Activated CD4-positive, alpha-beta T cell treated with anti-CD3 and anti-CD28 coated beads for 36 hours (primary cell): ENCODE data around the gene SIVA1. TPM values are rescaled to one million over a fixed set of nuclear protein-coding genes. Genes with fewer than 3 reads are reported as not detected.

Source experiments
- ATAC-seq: fragments of 200-7000 bp; cut with Tn5 transposase; one replicate; pipeline ENCODE4 v1.10.0; 2021; ENCODE audit warnings: mild to moderate bottlenecking, moderate library complexity
- CTCF ChIA-PET: fragments of 350-600 bp; sonication (Branson Sonifier 250); formaldehyde crosslinking; loops from one replicate; lab custom pipeline; 2021; ENCODE audit warnings: antibody characterized with exemption; lab: Charles Lee
- POLR2A ChIA-PET: fragments of 350-600 bp; sonication (Branson Sonifier 250); formaldehyde crosslinking; loops from one replicate; lab custom pipeline; 2021; ENCODE audit warnings: antibody characterized with exemption, inconsistent platforms; lab: Charles Lee
- DNase-seq: peaks from one replicate; pipeline ENCODE4 v3.0.0-alpha.2; 2020
- H3K27ac Mint-ChIP-seq: one replicate; pipeline ENCODE4 v1.8.0; 2021; ENCODE audit warnings: mixed read lengths
- H3K27me3 Mint-ChIP-seq: one replicate; pipeline ENCODE4 v1.8.0; 2021; ENCODE audit warnings: mixed read lengths
- H3K36me3 Mint-ChIP-seq: one replicate; pipeline ENCODE4 v1.8.0; 2021; ENCODE audit warnings: low read depth, mixed read lengths
- H3K4me1 Mint-ChIP-seq: one replicate; pipeline ENCODE4 v1.8.0; 2021; ENCODE audit warnings: mixed read lengths
- H3K4me3 Mint-ChIP-seq: one replicate; pipeline ENCODE4 v1.8.0; 2021; ENCODE audit warnings: mild to moderate bottlenecking, moderate library complexity, mixed read lengths
- H3K9me3 Mint-ChIP-seq: one replicate; pipeline ENCODE4 v1.8.0; 2021; ENCODE audit warnings: low read depth, mixed read lengths
- intact Hi-C, 2 experiments: fragments of 100-400 bp; cut with DNase I in 1 of 2; cut with micrococcal nuclease in 1 of 2; formaldehyde crosslinking; loops; one replicate each; pipeline versions ENCODE4 v1.14.2 to v1.15.1; 2022 to 2024; cut with DNase I, micrococcal nuclease
- total RNA-seq, 2 experiments: library from RNA; stranded (reverse); gene quantifications; one replicate each; pipeline ENCODE4 v1.2.3, GENCODE V29; 2021

SIVA1 gene
- total RNA-seq, 2 experiments from 2014 or later: 47.1 to 97.1 TPM

DNA sequence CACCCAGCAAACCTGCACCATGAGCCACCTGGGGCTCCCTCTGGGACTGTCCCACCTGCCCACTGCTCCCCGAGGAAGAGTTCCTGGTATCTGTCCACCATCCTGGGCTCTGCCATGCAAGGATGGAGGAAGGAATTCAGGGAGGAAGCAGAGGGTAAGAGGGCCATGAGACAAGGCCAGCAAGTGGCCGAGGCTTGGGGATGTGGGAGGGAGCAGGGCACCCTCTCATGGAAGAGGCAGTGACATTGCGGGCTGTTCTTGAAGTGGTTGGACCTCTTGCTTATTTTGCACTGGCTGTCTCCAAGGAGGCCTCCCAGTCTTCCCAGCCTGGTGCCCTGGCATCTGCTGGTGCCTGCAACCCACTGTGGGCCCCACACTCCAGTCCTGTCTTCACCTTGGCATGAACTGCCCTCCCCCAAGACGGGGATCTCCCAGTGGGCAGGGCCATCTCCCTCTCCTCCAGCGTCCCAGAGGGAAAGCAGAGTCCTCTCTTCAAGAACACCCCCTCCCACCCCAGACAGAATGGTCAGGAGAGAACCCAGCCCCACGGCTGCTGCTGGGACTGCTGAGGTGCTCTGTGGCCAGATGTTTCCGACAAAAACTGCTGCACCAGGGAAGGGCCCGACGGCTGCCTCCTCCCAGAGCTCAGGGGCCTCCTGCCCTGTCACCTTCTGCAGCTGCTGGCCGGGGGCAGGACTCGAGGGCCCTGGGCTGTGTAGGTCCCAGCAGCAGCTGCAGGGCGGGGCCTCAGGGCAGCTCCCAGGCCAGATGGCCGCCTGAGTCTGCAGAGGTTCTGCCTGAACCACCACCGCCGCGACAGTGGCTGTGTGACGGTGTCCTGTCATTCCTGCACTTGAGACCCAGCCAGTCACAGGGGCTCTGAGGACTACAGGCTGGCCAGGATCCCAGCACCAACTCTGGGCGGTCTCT, 44.4 kb downstream of the SIVA1 start:
- POLR2A ChIA-PET: no interaction called here
- DNase-seq: no peak
- H3K4me3 Mint-ChIP-seq: peak overlapping the region; percentile 32
- ATAC-seq: no peak
- peaks cover 2% of the 10 kb centered on the region for H3K36me3 Mint-ChIP-seq
- no peaks in the 10 kb centered on the region for H3K9me3 Mint-ChIP-seq
- CTCF ChIA-PET: interaction anchor here (0.5 to 0.9 kb wide), 2 partner anchors 39 to 301 kb away, joined by 3 read pairs; no protein-coding TSS in a partner anchor
- intact Hi-C loops: no loop called here
- H3K4me1 Mint-ChIP-seq: peaks cover 38% of the 10 kb centered on the region
- H3K27ac Mint-ChIP-seq: no peak overlapping the region
- H3K27me3 Mint-ChIP-seq: no peaks in the 10 kb centered on the region

DNA sequence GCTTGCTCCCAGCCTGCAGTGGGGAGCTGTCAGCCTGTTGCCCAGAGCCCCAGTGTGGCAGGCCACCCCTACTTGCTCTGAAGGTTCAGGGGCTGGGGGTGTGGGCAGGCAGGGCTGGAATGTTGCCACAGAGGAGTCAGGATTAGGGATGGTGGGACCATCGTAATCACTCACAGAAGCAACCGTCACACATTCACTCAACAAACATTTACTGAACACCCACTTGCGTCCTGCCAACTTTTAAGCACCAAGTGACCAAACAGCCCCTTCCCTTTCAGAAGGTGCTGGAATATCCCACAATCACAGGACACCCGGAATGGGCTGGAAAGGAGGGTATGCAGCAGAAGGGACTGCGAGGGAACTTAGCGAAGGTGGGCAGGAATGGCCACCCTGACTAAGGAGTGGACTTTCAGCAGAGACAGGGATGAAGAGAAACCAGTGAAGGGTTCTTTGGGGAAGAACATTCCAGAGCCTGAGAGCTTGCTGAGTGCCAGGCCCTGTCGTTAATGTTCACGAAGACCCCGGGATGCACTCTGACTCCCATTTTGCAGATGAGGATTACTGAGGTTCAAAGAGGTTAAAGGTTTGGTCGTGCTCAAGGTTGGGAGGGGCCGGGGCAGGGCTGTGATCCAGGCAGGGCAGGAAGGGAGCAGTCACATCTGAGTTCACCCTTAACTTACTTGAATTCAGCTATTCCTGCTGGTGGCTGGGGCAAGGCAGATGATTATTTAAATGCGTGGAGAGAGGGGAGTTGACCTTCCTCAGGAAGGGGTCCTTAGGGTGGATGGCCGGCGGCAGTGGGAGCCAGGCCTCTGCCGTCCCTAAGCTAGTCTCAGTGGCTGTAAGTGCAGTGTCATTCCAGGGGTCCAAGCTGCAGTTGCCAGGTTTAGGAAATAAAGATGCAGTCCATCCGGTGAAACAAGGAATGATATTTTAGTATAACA, 45.6 kb downstream of the SIVA1 start:
- intact Hi-C loops: no loop called here
- CTCF ChIA-PET: interaction anchor here (1.6 kb wide), 1 partner anchor 28 kb away, joined by 6 read pairs; no protein-coding TSS in a partner anchor
- H3K27ac Mint-ChIP-seq: peak overlapping the region; percentile 21
- no peaks in the 10 kb centered on the region for H3K27me3 Mint-ChIP-seq
- H3K4me3 Mint-ChIP-seq: no peak overlapping the region
- H3K4me1 Mint-ChIP-seq: peaks cover 30% of the 10 kb centered on the region
- POLR2A ChIA-PET: interaction anchor here (0.6 kb wide), 1 partner anchor 16 kb away, joined by 4 read pairs; no protein-coding TSS in a partner anchor
- DNase-seq (peak; percentile 28), ATAC-seq (no peak)
- no peaks in the 10 kb centered on the region for H3K36me3 Mint-ChIP-seq
- H3K9me3 Mint-ChIP-seq: no peaks in the 10 kb centered on the region

DNA sequence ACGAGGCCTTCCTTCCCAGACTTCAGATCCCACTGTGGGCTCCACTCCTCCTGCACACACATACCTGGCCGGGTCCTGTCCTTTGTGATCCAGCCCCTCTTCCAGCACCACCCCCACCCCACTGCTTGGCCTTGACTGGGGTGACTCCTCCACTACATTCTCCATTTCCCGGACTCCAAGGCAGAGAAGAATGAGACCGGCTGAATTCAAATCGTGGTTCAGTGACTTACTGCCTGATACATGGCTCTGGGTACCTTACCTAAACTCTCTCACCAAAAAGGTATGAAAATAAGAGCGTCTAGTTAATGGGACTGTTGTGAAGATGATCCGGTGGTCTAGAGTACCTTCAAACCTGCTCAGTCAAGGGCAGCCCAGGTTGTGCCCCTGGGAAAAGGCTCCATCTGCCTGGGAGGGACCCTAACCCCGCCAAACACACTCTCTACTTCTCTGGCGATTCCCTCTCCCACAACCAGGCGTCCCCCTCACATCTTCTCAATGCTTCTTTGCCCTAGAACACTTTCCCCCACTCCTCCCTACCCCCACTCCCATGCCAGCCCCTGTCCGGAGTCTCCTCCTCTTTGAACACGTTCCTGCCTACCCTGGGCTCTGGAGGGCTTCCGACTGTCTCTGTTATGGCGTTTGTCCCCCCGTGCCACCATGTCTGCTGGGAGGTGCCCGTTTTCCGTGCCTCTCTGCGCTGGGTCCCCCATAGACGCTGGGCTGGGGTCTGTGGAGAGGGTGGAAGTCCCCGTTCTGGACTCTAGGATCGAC, 46.5 kb downstream of the SIVA1 start:
- Mint-ChIP-seq H3K27me3 (no peaks in the 10 kb centered on the region), H3K27ac (peak overlapping the region; percentile 33), H3K9me3 (no peaks in the 10 kb centered on the region), H3K4me3 (peak overlapping the region; percentile 49), H3K4me1 (peaks cover 24% of the 10 kb centered on the region), H3K36me3 (no peaks in the 10 kb centered on the region)
- intact Hi-C loops: loop anchor here in 1 of 2 experiments (1.0 kb wide), 2 partner anchors 27 to 46 kb away; partner anchors contain the start of gene SIVA1
- ChIA-PET POLR2A (no interaction called here), CTCF (interaction anchor here (1.6 kb wide), 1 partner anchor 27 kb away, joined by 6 read pairs; no protein-coding TSS in a partner anchor)
- ATAC-seq (no peak), DNase-seq (no peak)

- Mint-ChIP-seq H3K4me3 (peak overlapping the region; percentile 49), H3K9me3 (no peaks in the 10 kb centered on the region), H3K27ac (no peak overlapping the region), H3K27me3 (no peaks in the 10 kb centered on the region), H3K4me1 (peaks cover 22% of the 10 kb centered on the region), H3K36me3 (no peaks in the 10 kb centered on the region)
- intact Hi-C loops: loop anchor here in 1 of 2 experiments (1.0 kb wide), 2 partner anchors 26 to 47 kb away; partner anchors contain the start of gene SIVA1
- DNase-seq (peak; percentile 88), ATAC-seq (peak; percentile 77)
- CTCF ChIA-PET: interaction anchor here (0.7 to 1.9 kb wide), 7 partner anchors 26 to 247 kb away, joined by 3 to 6 read pairs (median 3); no protein-coding TSS in a partner anchor
- POLR2A ChIA-PET: no interaction called here
Measured at GRCh38 chr14:104800015-104800770, 47.2 kb downstream of the SIVA1 start.

- Mint-ChIP-seq H3K27me3 (no peaks in the 10 kb centered on the region), H3K9me3 (no peaks in the 10 kb centered on the region), H3K4me3 (peak within 1 kb of the TSS; percentile 72), H3K36me3 (no peaks in the 10 kb centered on the region), H3K27ac (peak within 1 kb of the TSS; percentile 60), H3K4me1 (peaks cover 20% of the 10 kb centered on the region)
- ChIA-PET CTCF (interaction anchor here (0.7 to 1.9 kb wide), 7 partner anchors 25 to 246 kb away, joined by 3 to 5 read pairs (median 3); no protein-coding TSS in a partner anchor), POLR2A (interaction anchor here (0.6 kb wide), 1 partner anchor 8 kb away, joined by 3 read pairs; no protein-coding TSS in a partner anchor)
- DNase-seq (peak; percentile 79), ATAC-seq (peak; percentile 45)
- intact Hi-C loops: loop anchor here in 1 of 2 experiments (1.0 kb wide), 2 partner anchors 25 to 48 kb away; partner anchors contain the start of gene SIVA1
Measured at GRCh38 chr14:104800771-104801519, 48.0 kb downstream of the SIVA1 start, which contains the start of gene ZBTB42. Gene ZBTB42, plus strand, starts transcription at chr14:104801101. Its CDS starts 97 bp downstream, at chr14:104801198.

DNA sequence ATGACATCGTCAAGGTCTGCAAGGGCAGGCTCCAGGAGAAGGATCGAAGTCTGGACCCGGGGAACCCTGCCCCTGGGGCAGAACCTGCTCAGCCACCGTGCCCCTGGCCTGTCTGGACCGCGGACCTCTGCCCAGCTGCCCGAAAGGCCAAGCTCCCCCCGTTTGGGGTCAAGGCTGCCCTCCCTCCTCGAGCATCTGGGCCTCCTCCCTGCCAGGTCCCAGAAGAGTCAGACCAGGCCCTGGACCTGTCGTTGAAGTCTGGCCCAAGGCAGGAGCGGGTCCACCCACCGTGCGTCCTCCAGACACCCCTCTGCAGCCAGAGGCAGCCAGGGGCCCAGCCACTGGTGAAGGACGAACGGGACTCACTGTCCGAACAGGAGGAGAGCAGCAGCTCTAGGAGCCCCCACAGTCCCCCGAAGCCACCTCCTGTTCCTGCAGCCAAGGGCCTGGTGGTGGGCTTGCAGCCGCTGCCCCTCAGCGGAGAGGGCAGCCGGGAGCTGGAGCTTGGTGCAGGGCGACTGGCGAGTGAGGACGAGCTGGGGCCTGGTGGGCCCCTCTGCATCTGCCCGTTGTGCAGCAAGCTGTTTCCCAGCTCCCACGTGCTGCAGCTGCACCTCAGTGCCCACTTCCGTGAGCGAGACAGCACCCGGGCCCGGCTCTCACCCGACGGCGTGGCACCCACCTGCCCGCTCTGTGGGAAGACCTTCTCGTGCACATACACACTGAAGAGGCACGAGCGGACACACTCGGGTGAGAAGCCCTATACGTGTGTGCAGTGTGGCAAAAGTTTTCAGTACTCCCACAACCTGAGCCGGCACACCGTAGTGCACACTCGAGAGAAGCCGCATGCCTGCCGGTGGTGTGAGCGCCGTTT, 48.8 kb downstream of the SIVA1 start:
- ChIA-PET CTCF (interaction anchor here (0.7 to 1.9 kb wide), 3 partner anchors 31 to 245 kb away, joined by 3 to 5 read pairs (median 3); no protein-coding TSS in a partner anchor), POLR2A (no interaction called here)
- intact Hi-C loops: no loop called here
- ATAC-seq (no peak), DNase-seq (no peak)
- no peaks in the 10 kb centered on the region for H3K36me3 Mint-ChIP-seq
- H3K9me3 Mint-ChIP-seq: no peaks in the 10 kb centered on the region
- peak overlapping the region; percentile 60 for H3K27ac Mint-ChIP-seq
- H3K4me1 Mint-ChIP-seq: peaks cover 17% of the 10 kb centered on the region
- H3K4me3 Mint-ChIP-seq: peak overlapping the region; percentile 72
- H3K27me3 Mint-ChIP-seq: no peaks in the 10 kb centered on the region

- ChIA-PET CTCF (interaction anchor here (1.9 kb wide), 1 partner anchor 32 kb away, joined by 5 read pairs; no protein-coding TSS in a partner anchor), POLR2A (no interaction called here)
- intact Hi-C loops: no loop called here
- DNase-seq: no peak
- Mint-ChIP-seq H3K27ac (no peak overlapping the region), H3K36me3 (no peaks in the 10 kb centered on the region), H3K9me3 (no peaks in the 10 kb centered on the region), H3K4me1 (peaks cover 12% of the 10 kb centered on the region), H3K27me3 (no peaks in the 10 kb centered on the region), H3K4me3 (no peak overlapping the region)
- no peak for ATAC-seq
Measured at GRCh38 chr14:104802394-104803184, 49.6 kb downstream of the SIVA1 start.

DNA sequence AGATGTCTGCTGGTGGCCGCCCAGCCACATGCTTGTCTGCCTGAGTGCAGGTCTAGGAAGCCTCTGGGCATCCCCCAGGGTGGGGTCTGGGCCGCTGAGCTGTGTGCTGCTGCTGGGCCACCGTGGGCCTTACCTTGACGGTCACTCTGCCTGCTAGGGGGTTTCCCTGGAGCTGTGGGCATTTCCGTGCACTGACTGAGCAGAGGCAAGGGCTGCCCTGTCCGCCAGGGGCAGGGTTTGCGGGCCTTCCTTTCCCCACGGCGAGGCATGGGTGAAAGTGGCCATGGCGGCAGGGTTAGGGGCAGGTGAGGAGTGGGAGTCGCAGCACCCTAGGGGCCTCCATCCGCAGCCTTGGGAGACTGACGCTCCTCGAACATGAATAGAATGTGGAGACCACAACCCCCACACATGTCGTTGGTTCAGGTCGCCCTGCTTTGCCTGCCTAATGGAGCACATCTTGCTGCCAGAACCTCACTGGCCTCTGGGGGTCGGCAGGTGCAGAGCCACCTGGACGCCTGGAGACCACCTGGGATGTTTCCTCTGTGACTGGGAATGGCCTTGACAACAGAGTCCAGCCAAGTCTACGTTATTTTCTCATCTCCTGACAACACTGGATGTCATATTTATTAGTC, 50.4 kb downstream of the SIVA1 start:
- ATAC-seq: no peak
- Mint-ChIP-seq H3K27me3 (no peaks in the 10 kb centered on the region), H3K4me1 (peaks cover 12% of the 10 kb centered on the region), H3K4me3 (no peak overlapping the region), H3K36me3 (no peaks in the 10 kb centered on the region), H3K27ac (no peak overlapping the region), H3K9me3 (no peaks in the 10 kb centered on the region)
- CTCF ChIA-PET: no interaction called here
- POLR2A ChIA-PET: no interaction called here
- intact Hi-C loops: no loop called here
- DNase-seq: no peak
